ENCODE results near the gene AK9. TPM values are rescaled to one million over a fixed set of nuclear protein-coding genes. Genes with fewer than 3 reads are reported as not detected.
A peak's percentile ranks its signal among the peaks of the same experiment; 100 is the strongest.

AK9 gene
- total RNA-seq, 1 donor from 2014 or later = 8.2 TPM

DNA sequence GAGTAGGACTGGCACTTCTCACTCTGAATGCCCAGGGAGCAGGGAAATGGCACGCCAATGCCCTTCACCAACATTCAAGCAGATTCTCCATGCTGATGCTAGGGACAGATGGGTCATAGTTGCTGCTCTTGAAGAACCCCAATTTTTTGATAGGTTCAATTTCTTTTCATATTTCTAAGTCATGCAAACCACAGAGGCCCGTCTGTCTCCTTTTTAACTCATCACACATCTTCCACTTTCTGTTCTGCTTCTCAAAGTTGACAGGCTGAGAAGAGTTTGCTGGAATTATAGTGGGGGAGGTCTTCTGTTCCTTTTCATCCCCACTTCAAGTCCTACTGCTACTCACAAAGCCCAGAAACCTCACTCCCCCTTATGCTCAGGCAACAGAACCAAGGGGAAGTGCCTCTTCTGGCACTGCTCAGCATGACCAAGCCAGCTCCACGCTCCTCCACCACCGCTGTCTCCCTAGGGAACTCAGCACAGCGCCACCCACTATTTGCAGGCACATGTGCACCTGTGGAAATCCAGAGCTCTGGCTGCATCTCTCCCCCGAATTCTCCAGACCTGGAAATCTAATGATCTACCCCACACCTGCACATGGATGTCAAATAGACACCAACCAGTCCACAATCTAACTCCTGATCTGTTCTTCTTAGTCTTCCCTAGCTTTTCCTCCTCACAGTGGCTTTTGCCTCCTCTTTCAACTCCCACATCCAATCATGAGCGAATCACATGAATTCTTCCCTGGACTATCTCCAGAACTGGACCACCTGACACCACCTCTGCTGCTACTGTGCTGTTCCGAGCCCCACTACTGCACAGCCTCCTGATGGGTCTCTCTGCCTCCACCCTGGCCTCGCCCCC, 218.6 kb downstream of the AK9 start:
- Histone ChIP-seq H3K27me3 (no peaks in the 10 kb centered on the region), H3K9me3 (ENCODE audit: low read depth) (no peaks in the 10 kb centered on the region), H2AFZ (replicated peaks) (no peak overlapping the region), H3K79me2 (ENCODE audit: low read depth) (peaks cover 46% of the 10 kb centered on the region), H3K4me2 (no peak overlapping the region), H4K20me1 (ENCODE audit: low read depth) (peaks cover 13% of the 10 kb centered on the region), H3F3A (ENCODE audit: low read depth) (peaks cover under 1% of the 10 kb centered on the region), H3K36me3 (peaks cover 6% of the 10 kb centered on the region), H3K27ac (no peak overlapping the region), H3K4me3 (no peak overlapping the region), H3K4me1 (peaks cover 6% of the 10 kb centered on the region), H3K9ac (no peak overlapping the region)
- Mint-ChIP-seq H3K36me3 (peaks cover 51% of the 10 kb centered on the region), H3K27me3 (ENCODE audit: insufficient read depth, low read depth) (peaks cover 7% of the 10 kb centered on the region), H3K4me3 (peak overlapping the region; percentile 0), H3K4me1 (peaks cover 13% of the 10 kb centered on the region), H3K27ac (no peak overlapping the region), H3K9me3 (no peaks in the 10 kb centered on the region)
- TF ChIP-seq EZH2 (IDR thresholded peaks at IDR 0.05) (no peak), CTCF (IDR thresholded peaks at IDR 0.05) (no peak), EZH2phosphoT487 (IDR thresholded peaks at IDR 0.05) (no peak)
- no peak for DNase-seq (ENCODE audit: low spot score)

GRCh38 chr6:109471105-109471810, 219.7 kb downstream of the AK9 start:
- peaks cover 12% of the 10 kb centered on the region for H3K4me1 Mint-ChIP-seq
- no peak for DNase-seq (ENCODE audit: low spot score)
- Histone ChIP-seq H2AFZ (replicated peaks) (no peak overlapping the region), H3F3A (ENCODE audit: low read depth) (no peaks in the 10 kb centered on the region), H3K79me2 (ENCODE audit: low read depth) (peaks cover 35% of the 10 kb centered on the region), H3K4me2 (no peak overlapping the region), H4K20me1 (ENCODE audit: low read depth) (peaks cover 10% of the 10 kb centered on the region), H3K36me3 (peaks cover 4% of the 10 kb centered on the region), H3K27ac (no peak overlapping the region), H3K4me3 (no peak overlapping the region), H3K9ac (no peak overlapping the region), H3K27me3 (no peaks in the 10 kb centered on the region), H3K4me1 (no peaks in the 10 kb centered on the region), H3K9me3 (ENCODE audit: low read depth) (no peaks in the 10 kb centered on the region)
- no peak overlapping the region for H3K4me3 Mint-ChIP-seq
- H3K27ac Mint-ChIP-seq = no peak overlapping the region
- H3K36me3 Mint-ChIP-seq = peaks cover 55% of the 10 kb centered on the region
- H3K9me3 Mint-ChIP-seq = no peaks in the 10 kb centered on the region
- peaks cover 7% of the 10 kb centered on the region for H3K27me3 Mint-ChIP-seq (ENCODE audit: insufficient read depth, low read depth)
- no peak for TF ChIP-seq CTCF (IDR thresholded peaks at IDR 0.05)
- TF ChIP-seq EZH2 (IDR thresholded peaks at IDR 0.05) = no peak
- no peak for TF ChIP-seq EZH2phosphoT487 (IDR thresholded peaks at IDR 0.05)

GRCh38 chr6:109469591-109470189, 221.3 kb downstream of the AK9 start:
- Mint-ChIP-seq H3K27ac (no peak overlapping the region), H3K9me3 (no peaks in the 10 kb centered on the region)
- peaks cover 7% of the 10 kb centered on the region for H3K36me3 ChIP-seq

More at GRCh38 chr6:109469591-109470189, 221.3 kb downstream of the AK9 start:
- H3K4me3 Mint-ChIP-seq = no peak overlapping the region
- H3K27ac ChIP-seq = no peak overlapping the region
- no peaks in the 10 kb centered on the region for H3K4me1 ChIP-seq
- no peak overlapping the region for H3K4me2 ChIP-seq
- H3K27me3 Mint-ChIP-seq (ENCODE audit: insufficient read depth, low read depth) = peaks cover 7% of the 10 kb centered on the region
- no peaks in the 10 kb centered on the region for H3F3A ChIP-seq (ENCODE audit: low read depth)
- peaks cover 10% of the 10 kb centered on the region for H4K20me1 ChIP-seq (ENCODE audit: low read depth)
- H3K36me3 Mint-ChIP-seq = peaks cover 55% of the 10 kb centered on the region
- TF ChIP-seq CTCF (IDR thresholded peaks at IDR 0.05) (no peak), EZH2 (IDR thresholded peaks at IDR 0.05) (no peak), EZH2phosphoT487 (IDR thresholded peaks at IDR 0.05) (no peak)
- H3K27me3 ChIP-seq = no peaks in the 10 kb centered on the region
- peaks cover 31% of the 10 kb centered on the region for H3K79me2 ChIP-seq (ENCODE audit: low read depth)
- peaks cover 12% of the 10 kb centered on the region for H3K4me1 Mint-ChIP-seq
- no peak overlapping the region for H2AFZ ChIP-seq (replicated peaks)
- no peaks in the 10 kb centered on the region for H3K9me3 ChIP-seq (ENCODE audit: low read depth)
- no peak overlapping the region for H3K9ac ChIP-seq
- no peak for DNase-seq (ENCODE audit: low spot score)
- H3K4me3 ChIP-seq = no peak overlapping the region

Data from neural progenitor cell (in vitro differentiated cells).